Tibial nerve (tissue), 4 donors: ENCODE results near the gene OPCML. TPM values are rescaled to one million over a fixed set of nuclear protein-coding genes. Genes with fewer than 3 reads are reported as not detected.
A peak's percentile ranks its signal among the peaks of the same experiment; 100 is the strongest.

Experiments used
- DNase-seq, 2 donors: peaks; one replicate each; pipeline ENCODE4 v3.0.0-alpha.2; 2019; ENCODE audit warnings: low spot score in 2 of 2
- H3K27ac ChIP-seq, 4 donors: fragments of 200-600 bp; sonication (generic) in 3 of 4; one replicate each; pipeline ENCODE4 v1.5.1; 2017 to 2019; ENCODE audit warnings: mild to moderate bottlenecking in 1 of 4
- H3K27me3 ChIP-seq, 2 donors: fragments of 200-600 bp; sonication (generic) in 1 of 2; one replicate each; pipeline versions ENCODE4 v1.5.1 to v1.6.0; 2017 to 2019
- H3K36me3 ChIP-seq, 3 donors: fragments of 200-600 bp; sonication (generic); one replicate each; pipeline ENCODE4 v1.5.1; 2018 to 2019
- H3K4me1 ChIP-seq, 4 donors: fragments of 200-600 bp; sonication (generic) in 3 of 4; one replicate each; pipeline ENCODE4 v1.5.1; 2017 to 2019
- H3K4me3 ChIP-seq, 4 donors: fragments of 200-600 bp; sonication (generic) in 3 of 4; one replicate each; pipeline ENCODE4 v1.5.1; 2017 to 2019; ENCODE audit warnings: mild to moderate bottlenecking in 1 of 4, moderate library complexity in 1 of 4
- H3K9me3 ChIP-seq, 4 donors: fragments of 200-600 bp; sonication (generic) in 3 of 4; one replicate each; pipeline ENCODE4 v1.5.1; 2017 to 2019
- EP300 ChIP-seq, 2 donors: sonication (generic); formaldehyde crosslinking; IDR thresholded peaks; one replicate each; pipeline ENCODE4 v1.6.1; 2017; ENCODE audit warnings: antibody characterized with exemption in 2 of 2, mild to moderate bottlenecking in 1 of 2
- POLR2A ChIP-seq, 2 donors: fragments of 450-650 bp; IDR thresholded peaks; one replicate each; pipeline ENCODE4 v1.6.1; 2017; ENCODE audit warnings: antibody characterized with exemption in 2 of 2, mild to moderate bottlenecking in 2 of 2, moderate library complexity in 2 of 2
- WGBS, 2 donors: methylation state at CpG; one replicate each; pipeline ENCODE4 v1.1.5; 2018; 5-methylcytosine and 5-hydroxymethylcytosine counted together
- total RNA-seq, 4 donors: library from RNA; depleted of rRNA; stranded (reverse); fragments of >200 nt; gene quantifications; one replicate each; pipeline ENCODE4 v1.1.0, GENCODE V29; 2016
- TF ChIP-seq, protein P1 (sequence below), 5 experiments: fragments of 200-600 bp in 3 of 5; fragments of 450-650 bp in 2 of 5; sonication (generic) in 3 of 5; IDR thresholded peaks; one replicate each; pipeline ENCODE4 v1.5.1; 2016 to 2019; ENCODE audit warnings: antibody characterized with exemption in 5 of 5, mild to moderate bottlenecking in 3 of 5, moderate library complexity in 2 of 5

The OPCML gene
- total RNA-seq, 4 donors from 2014 or later = 1.0 to 10.8 (median 1.9) TPM

DNA sequence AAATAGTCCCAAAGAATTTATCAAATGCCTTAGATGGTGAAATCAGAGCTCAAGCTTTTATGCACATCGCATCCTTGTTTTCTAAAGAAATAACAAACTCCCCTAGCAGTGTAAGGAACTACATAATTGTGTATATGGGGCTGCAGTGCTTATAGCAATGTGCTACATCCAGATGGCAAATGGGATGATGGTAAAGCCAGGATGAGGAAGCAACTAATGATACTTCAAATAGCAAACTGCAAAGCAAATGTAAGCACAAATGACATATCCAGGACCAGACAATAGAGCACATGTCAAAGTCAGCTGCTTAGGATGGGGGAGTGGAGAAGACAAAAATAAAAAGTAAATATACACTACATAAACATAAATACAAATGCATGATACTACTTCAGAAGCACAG, 425.9 kb downstream of the OPCML start:
- Histone ChIP-seq H3K36me3 (no peaks in the 10 kb centered on the region), H3K27me3 (no peaks in the 10 kb centered on the region), H3K4me3 (no peak overlapping the region), H3K4me1 (no peaks in the 10 kb centered on the region), H3K27ac (no peak overlapping the region), H3K9me3 (no peaks in the 10 kb centered on the region)
- DNase-seq = no peak
- 85 to 97% methylated on average over 1 of the region's 1 CpG for WGBS, 2 donors
- no peak for TF ChIP-seq POLR2A (IDR thresholded peaks at IDR 0.05)
- TF ChIP-seq EP300 (IDR thresholded peaks at IDR 0.05) = no peak
- TF ChIP-seq, protein P1, sequence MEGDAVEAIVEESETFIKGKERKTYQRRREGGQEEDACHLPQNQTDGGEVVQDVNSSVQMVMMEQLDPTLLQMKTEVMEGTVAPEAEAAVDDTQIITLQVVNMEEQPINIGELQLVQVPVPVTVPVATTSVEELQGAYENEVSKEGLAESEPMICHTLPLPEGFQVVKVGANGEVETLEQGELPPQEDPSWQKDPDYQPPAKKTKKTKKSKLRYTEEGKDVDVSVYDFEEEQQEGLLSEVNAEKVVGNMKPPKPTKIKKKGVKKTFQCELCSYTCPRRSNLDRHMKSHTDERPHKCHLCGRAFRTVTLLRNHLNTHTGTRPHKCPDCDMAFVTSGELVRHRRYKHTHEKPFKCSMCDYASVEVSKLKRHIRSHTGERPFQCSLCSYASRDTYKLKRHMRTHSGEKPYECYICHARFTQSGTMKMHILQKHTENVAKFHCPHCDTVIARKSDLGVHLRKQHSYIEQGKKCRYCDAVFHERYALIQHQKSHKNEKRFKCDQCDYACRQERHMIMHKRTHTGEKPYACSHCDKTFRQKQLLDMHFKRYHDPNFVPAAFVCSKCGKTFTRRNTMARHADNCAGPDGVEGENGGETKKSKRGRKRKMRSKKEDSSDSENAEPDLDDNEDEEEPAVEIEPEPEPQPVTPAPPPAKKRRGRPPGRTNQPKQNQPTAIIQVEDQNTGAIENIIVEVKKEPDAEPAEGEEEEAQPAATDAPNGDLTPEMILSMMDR (IDR thresholded peaks at IDR 0.05) = no peak

DNA sequence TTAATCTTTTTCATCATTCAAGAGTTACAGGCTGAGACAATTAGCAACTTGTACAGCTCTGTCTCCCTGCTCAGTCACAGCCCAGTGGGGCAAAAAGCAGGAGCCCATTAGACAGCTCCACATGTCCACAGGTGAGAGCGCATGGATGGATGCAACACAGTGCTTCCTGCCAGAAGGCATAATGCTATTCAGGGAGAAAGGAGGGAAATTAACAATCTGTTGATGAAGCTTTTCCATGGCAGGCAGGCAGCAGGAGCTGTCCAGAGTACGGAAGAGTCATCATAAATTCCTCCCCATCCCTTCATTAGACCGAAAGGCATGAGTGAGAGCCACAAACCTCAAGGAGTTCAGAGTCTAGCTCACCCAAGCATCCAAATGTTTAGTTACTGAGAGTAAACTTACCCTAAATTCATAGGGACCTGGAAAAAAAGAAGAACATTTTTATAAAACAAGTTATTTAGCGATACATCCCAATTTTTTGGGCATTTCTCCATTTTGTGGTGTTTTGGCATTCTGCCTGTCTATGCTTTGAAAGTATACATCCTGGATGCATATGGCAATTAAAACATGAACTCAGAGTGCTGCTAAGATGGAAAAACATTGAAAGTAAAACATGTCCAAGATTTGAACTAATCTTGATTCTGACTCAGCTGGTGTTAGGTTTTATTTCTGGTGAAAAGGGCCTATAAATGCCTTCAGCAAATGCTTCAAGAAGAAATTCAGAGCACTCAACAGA, 428.1 kb downstream of the OPCML start:
- Histone ChIP-seq H3K9me3 (no peaks in the 10 kb centered on the region), H3K36me3 (no peaks in the 10 kb centered on the region), H3K4me1 (no peaks in the 10 kb centered on the region), H3K4me3 (no peak overlapping the region), H3K27ac (no peak overlapping the region), H3K27me3 (no peaks in the 10 kb centered on the region)
- TF ChIP-seq EP300 (IDR thresholded peaks at IDR 0.05) (no peak), POLR2A (IDR thresholded peaks at IDR 0.05) (no peak)
- TF ChIP-seq, protein P1 (IDR thresholded peaks at IDR 0.05) = no peak
- no peak for DNase-seq
- 49 to 64% methylated on average over 4 of the region's 4 CpGs for WGBS, 2 donors

DNA sequence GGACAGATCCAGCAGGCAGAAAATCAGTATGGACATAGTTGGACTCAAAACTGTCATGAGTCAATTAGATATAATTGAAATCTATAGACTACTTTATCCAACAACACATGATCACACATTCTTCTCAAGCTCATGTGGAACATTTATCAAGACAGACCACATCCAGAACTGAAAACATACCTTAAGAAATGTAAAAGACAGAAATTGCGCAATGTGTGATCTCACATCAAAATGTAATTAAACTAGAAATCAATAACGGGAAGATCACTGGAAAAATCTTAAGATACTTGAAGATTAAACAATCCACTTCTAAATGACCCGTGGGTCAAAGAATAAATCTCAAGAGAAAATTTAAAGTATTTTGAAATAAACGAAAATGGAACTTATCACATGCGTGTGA, 435.3 kb downstream of the OPCML start:
- 87 to 88% methylated on average over 5 of the region's 5 CpGs for WGBS, 2 donors
- no peak overlapping the region for H3K4me3 ChIP-seq
- no peaks in the 10 kb centered on the region for H3K4me1 ChIP-seq
- TF ChIP-seq EP300 (IDR thresholded peaks at IDR 0.05) (no peak), POLR2A (IDR thresholded peaks at IDR 0.05) (no peak)
- TF ChIP-seq, protein P1 (IDR thresholded peaks at IDR 0.05) = no peak
- H3K27me3 ChIP-seq = no peaks in the 10 kb centered on the region
- H3K36me3 ChIP-seq = no peaks in the 10 kb centered on the region
- DNase-seq = no peak
- no peak overlapping the region for H3K27ac ChIP-seq
- peaks cover 0 to 16% (median 0%) of the 10 kb centered on the region in 4 donors for H3K9me3 ChIP-seq

DNA sequence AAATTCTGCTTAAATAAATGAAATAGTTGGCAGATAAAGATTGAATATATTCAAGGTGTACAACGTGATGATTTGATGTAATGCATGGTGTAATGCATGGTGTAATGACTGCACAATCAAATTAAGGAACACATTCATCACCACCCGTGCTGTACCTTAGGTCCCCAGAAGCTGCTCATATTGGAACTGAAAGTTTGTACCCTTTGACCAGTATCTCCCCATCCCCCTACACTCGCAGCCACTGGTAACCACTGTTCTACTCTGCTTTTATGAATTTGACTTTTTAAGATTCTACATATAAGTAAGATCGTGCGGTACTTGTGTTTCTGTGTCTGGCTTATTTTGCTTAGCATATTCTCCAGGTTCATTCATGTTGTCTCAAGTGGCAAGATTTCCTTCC, 445.8 kb downstream of the OPCML start:
- Histone ChIP-seq H3K9me3 (no peaks in the 10 kb centered on the region), H3K27ac (no peak overlapping the region), H3K27me3 (peaks cover 0 to 55% of the 10 kb centered on the region in 2 donors), H3K36me3 (no peaks in the 10 kb centered on the region), H3K4me3 (no peak overlapping the region), H3K4me1 (peaks cover 0 to 7% (median 0%) of the 10 kb centered on the region in 4 donors)
- 70 to 77% methylated on average over 5 of the region's 5 CpGs for WGBS, 2 donors
- TF ChIP-seq POLR2A (IDR thresholded peaks at IDR 0.05) (no peak), EP300 (IDR thresholded peaks at IDR 0.05) (no peak)
- TF ChIP-seq, protein P1 (IDR thresholded peaks at IDR 0.05) = no peak
- DNase-seq = no peak

DNA sequence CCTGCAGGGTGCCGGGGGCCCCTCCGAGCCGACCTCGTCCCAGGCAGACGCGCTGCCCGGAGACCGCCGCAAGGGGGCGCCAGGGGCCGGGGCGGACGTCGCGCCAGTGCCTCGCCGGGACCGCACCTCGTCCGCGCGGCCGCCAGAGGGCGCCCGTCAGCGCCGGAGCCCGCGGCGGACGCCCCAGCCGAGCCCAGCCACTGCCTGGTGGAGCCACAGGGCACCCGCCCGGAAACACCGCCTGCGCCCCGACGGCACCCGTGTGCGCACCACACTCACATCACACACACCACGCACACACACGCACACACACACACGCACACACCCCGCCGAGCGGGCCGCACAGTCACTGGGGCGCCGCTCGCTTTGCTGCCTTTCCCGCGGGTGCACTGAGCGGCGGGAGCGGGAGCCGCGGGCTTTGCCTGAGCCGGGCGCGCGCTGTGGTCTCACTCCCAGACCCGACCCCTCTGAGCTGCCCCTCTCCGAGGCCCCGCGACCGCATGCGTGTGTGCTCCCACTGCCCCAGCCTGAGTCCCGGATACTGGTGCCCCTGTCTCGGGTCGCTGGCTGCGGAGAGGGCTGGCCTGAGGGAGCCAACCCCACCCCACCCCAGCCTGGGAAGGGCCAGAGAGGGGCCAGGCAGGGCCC, 449.3 kb downstream of the OPCML start:
- WGBS, 2 donors = 0 to 1% methylated on average over 2 to 22 of the region's 71 CpGs
- TF ChIP-seq EP300 (IDR thresholded peaks at IDR 0.05) (no peak), POLR2A (IDR thresholded peaks at IDR 0.05) (no peak)
- TF ChIP-seq, protein P1 (IDR thresholded peaks at IDR 0.05) = peak; percentile 60 to 99 (median 98)
- Histone ChIP-seq H3K36me3 (no peaks in the 10 kb centered on the region), H3K4me3 (peak overlapping the region; percentile 28 to 52 (median 36)), H3K4me1 (peaks cover 0 to 15% (median 0%) of the 10 kb centered on the region in 4 donors), H3K27ac (no peak overlapping the region), H3K27me3 (peaks cover 0 to 75% of the 10 kb centered on the region in 2 donors), H3K9me3 (no peaks in the 10 kb centered on the region)
- DNase-seq = peak in 1 of 2 donors; percentile 15
